SK-N-SH treated with all-trans-retinoic acid at 6 μM for 48 hours (cell line): Measurements from ENCODE around the gene RGS6.

Source experiments
- CSRNP3 ChIP-seq: fragments of 250-450 bp; sonication (Bioruptor Pico); IDR thresholded peaks from 2 replicates; pipeline ENCODE4 v1.5.1; 2021; ENCODE audit warnings: mild to moderate bottlenecking, moderate library complexity
- ISL1 ChIP-seq: fragments of 250-450 bp; sonication (Bioruptor Pico); IDR thresholded peaks from 2 replicates; pipeline ENCODE4 v2.1.2; 2022; ENCODE audit warnings: mild to moderate bottlenecking, moderate library complexity
- OSR1 ChIP-seq: fragments of 250-450 bp; sonication (Bioruptor Pico); IDR thresholded peaks from 2 replicates; pipeline ENCODE4 v1.8.0; 2022; ENCODE audit warnings: moderate library complexity, mild to moderate bottlenecking, inconsistent platforms
- PPARA ChIP-seq: fragments of 250-450 bp; sonication (Bioruptor Pico); IDR thresholded peaks from 2 replicates; pipeline ENCODE4 v1.5.0; 2020; ENCODE audit warnings: mild to moderate bottlenecking, borderline replicate concordance
- RARB ChIP-seq: fragments of 250-450 bp; sonication (Bioruptor Pico); IDR thresholded peaks from 2 replicates; pipeline ENCODE4 v1.8.0; 2021; ENCODE audit warnings: mild to moderate bottlenecking, moderate library complexity
- SNAI2 ChIP-seq: fragments of 250-450 bp; sonication (Bioruptor Pico); IDR thresholded peaks from 2 replicates; pipeline ENCODE4 v1.5.0; 2020; ENCODE audit warnings: mild to moderate bottlenecking, moderate library complexity
- TCF4 ChIP-seq: fragments of 250-450 bp; sonication (Bioruptor Pico); IDR thresholded peaks from 2 replicates; pipeline ENCODE4 v1.8.0; 2021; ENCODE audit warnings: mild to moderate bottlenecking, moderate library complexity, borderline replicate concordance
- TSHZ2 ChIP-seq: fragments of 250-450 bp; sonication (Bioruptor Pico); IDR thresholded peaks from 2 replicates; pipeline ENCODE4 v1.5.0; 2020; ENCODE audit warnings: mild to moderate bottlenecking, moderate library complexity
- ZFP3 ChIP-seq: fragments of 250-450 bp; sonication (Bioruptor Pico); IDR thresholded peaks from 2 replicates; pipeline ENCODE4 v1.5.0; 2020; ENCODE audit warnings: mild to moderate bottlenecking, moderate library complexity
- ZFP30 ChIP-seq: fragments of 450-650 bp; formaldehyde crosslinking; IDR thresholded peaks from 2 replicates; pipeline ENCODE4 v1.5.0; 2022; ENCODE audit warnings: mild to moderate bottlenecking, moderate library complexity
- ZNF565 ChIP-seq: fragments of 450-650 bp; formaldehyde crosslinking; conservative IDR thresholded peaks from 2 replicates; pipeline ENCODE4 v1.5.0; 2020; ENCODE audit warnings: low read depth, mild to moderate bottlenecking, moderate library complexity
- ZNF8 ChIP-seq: fragments of 450-650 bp; formaldehyde crosslinking; IDR thresholded peaks from 2 replicates; pipeline ENCODE4 v1.5.0; 2020; ENCODE audit warnings: mild to moderate bottlenecking, moderate library complexity

GRCh38 chr14:72519543-72519942, 587.3 kb downstream of the RGS6 start:
- TF ChIP-seq OSR1 (CRISPR knock-in tag) (no peak), ZNF565 (no peak), ZFP3 (CRISPR knock-in tag) (no peak), ZNF8 (CRISPR knock-in tag) (no peak), SNAI2 (no peak), ZFP30 (no peak), CSRNP3 (no peak), PPARA (CRISPR knock-in tag) (no peak), TSHZ2 (CRISPR knock-in tag) (no peak), RARB (CRISPR knock-in tag) (no peak), TCF4 (CRISPR knock-in tag) (no peak), ISL1 (CRISPR knock-in tag) (no peak)
